ENCODE data around the gene PAGR1.
A peak's percentile ranks its signal among the peaks of the same experiment; 100 is the strongest.
"Not testable (repeated sequence)": the region's sequence is repeated elsewhere in the genome, so short reads cannot be mapped to it uniquely, and the experiment has no call there.

PAGR1 gene

GRCh38 chr16:29812754-29813643 lies 3.0 kb upstream of the PAGR1 start:
- DNase-seq, result no peak

- DNase-seq, result no peak
These were observed 2.0 kb upstream of the PAGR1 start for GRCh38 chr16:29813644-29814562.

GRCh38 chr16:29814592-29814991 lies 1.4 kb upstream of the PAGR1 start:
- DNase-seq, result no peak

- DNase-seq, result no peak
These were observed 775 bp upstream of the PAGR1 start for GRCh38 chr16:29815032-29815721.

- DNase-seq, result peak in 4 of 5 donors; percentile 29 to 79 (median 38)
These were observed 916 bp downstream of the PAGR1 start for GRCh38 chr16:29816694-29817441.

- DNase-seq, result no peak
These were observed 2.1 kb downstream of the PAGR1 start for GRCh38 chr16:29818082-29818481.

- DNase-seq, result no peak
These were observed 3.6 kb downstream of the PAGR1 start for GRCh38 chr16:29819506-29819905.

- DNase-seq, result peak in 2 of 5 donors; percentile 25 to 62
These were observed 4.3 kb downstream of the PAGR1 start, which contains the start of gene MVP for GRCh38 chr16:29820271-29820701. TSS of gene MVP (plus strand) at chr16:29820462. CDS start at chr16:29830550, 10,088 bp downstream.

- peak in 4 of 5 donors; percentile 31 to 52 (median 40) for DNase-seq
These were observed 5.0 kb downstream of the PAGR1 start for GRCh38 chr16:29820730-29821642.

- no peak for DNase-seq
These were observed 5.7 kb downstream of the PAGR1 start for GRCh38 chr16:29821643-29822115.

- DNase-seq, result no peak
These were observed 8.7 kb downstream of the PAGR1 start for GRCh38 chr16:29824589-29825144.

GRCh38 chr16:29825145-29826044 lies 9.4 kb downstream of the PAGR1 start:
- peak in 1 of 5 donors; percentile 75 for DNase-seq

GRCh38 chr16:29826342-29826695 lies 10.4 kb downstream of the PAGR1 start:
- no peak for DNase-seq

- no peak for DNase-seq
These were observed 14.8 kb downstream of the PAGR1 start for GRCh38 chr16:29830774-29831173.

- DNase-seq, result no peak
These were observed 15.5 kb downstream of the PAGR1 start for GRCh38 chr16:29831490-29831889.

GRCh38 chr16:29833219-29833618 lies 17.3 kb downstream of the PAGR1 start:
- not testable (repeated sequence) for DNase-seq

- no peak for DNase-seq
These were observed 18.1 kb downstream of the PAGR1 start for GRCh38 chr16:29834079-29834478.

GRCh38 chr16:29835926-29836325 lies 20.0 kb downstream of the PAGR1 start:
- DNase-seq, result no peak

GRCh38 chr16:29836623-29837022 lies 20.7 kb downstream of the PAGR1 start:
- DNase-seq, result no peak
